Mucosa of rectum (tissue), 2 donors: Measurements from ENCODE around the gene NCOA7.

Experiments
- H3K27ac ChIP-seq, 2 donors: one replicate each; pipeline ENCODE4 v1.7.0; 2013; ENCODE audit warnings: inconsistent platforms in 2 of 2, low read depth in 2 of 2, low read length in 2 of 2
- H3K27me3 ChIP-seq, 2 donors: one replicate each; pipeline ENCODE4 v1.7.0; 2013; ENCODE audit warnings: low read length in 2 of 2; ENCODE audit not compliant: control insufficient read depth in 2 of 2, insufficient read depth in 2 of 2
- H3K36me3 ChIP-seq, 2 donors: one replicate each; pipeline ENCODE4 v1.7.0; 2013; ENCODE audit warnings: low read length in 2 of 2; ENCODE audit not compliant: control insufficient read depth in 2 of 2, insufficient read depth in 2 of 2
- H3K4me1 ChIP-seq, 2 donors: one replicate each; pipeline ENCODE4 v1.7.0; 2013; ENCODE audit warnings: low read length in 2 of 2, mild to moderate bottlenecking in 1 of 2; ENCODE audit not compliant: control insufficient read depth in 2 of 2, insufficient read depth in 2 of 2
- H3K4me3 ChIP-seq, 2 donors: one replicate each; pipeline ENCODE4 v1.7.0; 2013; ENCODE audit warnings: low read length in 2 of 2
- H3K9ac ChIP-seq, 2 donors: one replicate each; pipeline ENCODE4 v1.7.0; 2013; ENCODE audit warnings: low read length in 2 of 2, low read depth in 1 of 2, mild to moderate bottlenecking in 1 of 2
- H3K9me3 ChIP-seq, 2 donors: one replicate each; pipeline ENCODE4 v1.7.0; 2013; ENCODE audit warnings: low read length in 2 of 2; ENCODE audit not compliant: control insufficient read depth in 2 of 2
- donor health status: healthy.
- donor health status: Normal muscosa, but diverticular disease.

The NCOA7 gene

DNA sequence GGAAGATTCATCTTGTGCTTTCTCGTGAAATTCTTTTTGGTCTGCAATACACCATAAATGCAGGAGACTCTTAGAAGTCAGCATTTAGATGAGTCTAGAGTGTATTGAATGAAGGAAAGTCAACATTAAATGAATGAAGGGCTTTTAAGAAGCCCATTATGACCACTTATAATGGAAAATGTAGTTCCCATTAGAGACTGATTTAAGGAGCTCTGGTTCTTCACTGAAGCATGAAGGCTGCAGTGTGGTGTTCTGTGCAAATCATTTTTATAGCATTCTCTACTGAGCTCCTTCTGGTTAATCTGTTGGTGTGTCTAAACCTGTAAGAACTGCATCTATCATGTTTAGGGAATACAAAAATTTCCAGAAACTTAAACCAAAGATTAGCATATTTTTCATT lies 19.7 kb downstream of the NCOA7 start:
- no peaks in the 10 kb centered on the region for H3K36me3 ChIP-seq
- no peaks in the 10 kb centered on the region for H3K9me3 ChIP-seq
- no peaks in the 10 kb centered on the region for H3K27me3 ChIP-seq
- no peak overlapping the region for H3K4me3 ChIP-seq
- H3K4me1 ChIP-seq = peaks cover 0 to 12% of the 10 kb centered on the region in 2 donors
- H3K9ac ChIP-seq = no peak overlapping the region
- H3K27ac ChIP-seq = no peak overlapping the region

DNA sequence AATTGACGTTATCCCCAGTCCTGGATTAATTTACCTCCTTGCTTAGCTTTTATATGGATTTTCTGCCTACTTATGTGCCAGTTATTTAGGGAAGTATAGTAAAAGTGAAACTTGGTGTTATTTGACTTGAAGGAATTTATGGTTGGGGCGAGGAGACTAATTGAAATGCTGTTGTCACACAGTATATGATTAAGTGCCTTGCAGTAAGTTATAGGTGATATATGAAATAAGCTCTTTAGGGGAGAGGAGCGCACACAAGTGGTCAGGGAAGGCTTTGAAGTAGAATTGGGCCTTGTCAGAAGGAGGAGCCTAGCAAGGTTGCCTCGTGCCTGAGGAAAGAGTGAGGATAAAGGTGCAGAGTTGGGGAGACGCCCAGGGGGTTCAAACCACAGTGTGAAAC lies 20.5 kb downstream of the NCOA7 start:
- Histone ChIP-seq H3K27me3 (no peaks in the 10 kb centered on the region), H3K4me3 (no peak overlapping the region), H3K27ac (no peak overlapping the region), H3K4me1 (peaks cover 0 to 11% of the 10 kb centered on the region in 2 donors), H3K9ac (no peak overlapping the region), H3K36me3 (no peaks in the 10 kb centered on the region), H3K9me3 (no peaks in the 10 kb centered on the region)

DNA sequence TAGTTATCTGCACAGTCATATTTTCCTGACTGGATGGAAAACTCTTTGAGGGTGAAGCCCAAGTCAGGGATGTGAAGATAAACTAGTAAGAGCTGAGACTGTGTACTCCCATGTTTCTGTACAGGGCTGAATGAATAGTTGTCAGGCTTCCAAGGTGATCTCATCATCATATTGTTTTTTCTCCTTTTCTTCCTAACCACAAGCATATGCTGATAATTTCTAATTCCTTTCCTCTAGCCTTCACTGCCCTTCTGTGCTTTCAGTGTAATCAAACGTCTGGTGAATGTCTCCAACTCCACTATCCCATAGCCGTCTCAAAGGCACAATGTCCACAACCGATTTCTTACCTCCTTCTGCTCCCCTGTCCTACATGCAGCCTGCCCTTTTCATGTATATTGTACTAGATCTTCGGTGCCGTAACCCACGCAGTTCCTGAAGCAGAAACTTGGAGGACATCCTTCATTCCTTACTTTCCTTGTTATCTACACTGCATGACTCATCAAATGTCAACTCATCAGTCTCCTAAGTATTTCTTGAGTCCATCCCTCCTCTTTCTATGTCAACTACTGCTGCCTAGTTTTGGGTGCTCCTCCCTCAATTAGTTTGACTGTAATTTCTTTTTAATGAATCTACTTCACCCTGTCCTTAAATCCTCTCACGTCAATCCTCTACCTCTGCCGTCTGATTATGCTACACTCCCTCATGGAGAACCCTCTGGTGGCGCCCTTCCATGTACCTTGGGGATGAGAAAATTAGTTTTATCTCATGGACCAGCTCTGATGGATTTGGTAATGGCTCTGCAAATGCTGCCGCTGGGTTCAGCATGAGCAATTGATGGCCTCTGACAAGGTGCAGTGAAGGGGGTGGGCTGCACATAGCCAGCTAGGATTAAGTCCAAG lies 21.9 kb downstream of the NCOA7 start:
- no peaks in the 10 kb centered on the region for H3K27me3 ChIP-seq
- no peaks in the 10 kb centered on the region for H3K9me3 ChIP-seq
- H3K36me3 ChIP-seq = no peaks in the 10 kb centered on the region
- H3K27ac ChIP-seq = peak overlapping the region in 1 of 2 donors; percentile 5
- H3K4me1 ChIP-seq = peaks cover 0 to 11% of the 10 kb centered on the region in 2 donors
- no peak overlapping the region for H3K9ac ChIP-seq
- no peak overlapping the region for H3K4me3 ChIP-seq

DNA sequence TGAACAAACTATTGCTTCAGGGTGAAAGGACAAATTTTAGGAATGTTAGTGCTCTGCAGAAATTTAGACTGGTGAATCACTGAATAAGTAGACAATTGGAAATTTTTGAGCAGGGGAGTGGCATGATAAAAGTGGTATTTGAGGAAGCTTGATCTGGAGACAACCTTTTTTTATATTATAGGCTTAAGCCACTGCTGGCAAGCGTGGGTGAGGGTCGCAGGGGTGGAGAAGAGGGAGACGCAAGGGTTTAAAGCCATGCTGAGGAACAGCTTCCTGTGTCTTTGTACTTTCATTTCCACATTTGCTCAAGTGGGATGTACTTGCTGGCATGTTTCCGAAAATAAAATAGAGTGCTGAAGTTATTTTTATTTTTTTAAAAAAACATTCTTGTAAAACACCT lies 23.7 kb downstream of the NCOA7 start:
- H3K27ac ChIP-seq = no peak overlapping the region
- peaks cover 5% of the 10 kb centered on the region in 2 donors for H3K4me1 ChIP-seq
- H3K36me3 ChIP-seq = no peaks in the 10 kb centered on the region

DNA sequence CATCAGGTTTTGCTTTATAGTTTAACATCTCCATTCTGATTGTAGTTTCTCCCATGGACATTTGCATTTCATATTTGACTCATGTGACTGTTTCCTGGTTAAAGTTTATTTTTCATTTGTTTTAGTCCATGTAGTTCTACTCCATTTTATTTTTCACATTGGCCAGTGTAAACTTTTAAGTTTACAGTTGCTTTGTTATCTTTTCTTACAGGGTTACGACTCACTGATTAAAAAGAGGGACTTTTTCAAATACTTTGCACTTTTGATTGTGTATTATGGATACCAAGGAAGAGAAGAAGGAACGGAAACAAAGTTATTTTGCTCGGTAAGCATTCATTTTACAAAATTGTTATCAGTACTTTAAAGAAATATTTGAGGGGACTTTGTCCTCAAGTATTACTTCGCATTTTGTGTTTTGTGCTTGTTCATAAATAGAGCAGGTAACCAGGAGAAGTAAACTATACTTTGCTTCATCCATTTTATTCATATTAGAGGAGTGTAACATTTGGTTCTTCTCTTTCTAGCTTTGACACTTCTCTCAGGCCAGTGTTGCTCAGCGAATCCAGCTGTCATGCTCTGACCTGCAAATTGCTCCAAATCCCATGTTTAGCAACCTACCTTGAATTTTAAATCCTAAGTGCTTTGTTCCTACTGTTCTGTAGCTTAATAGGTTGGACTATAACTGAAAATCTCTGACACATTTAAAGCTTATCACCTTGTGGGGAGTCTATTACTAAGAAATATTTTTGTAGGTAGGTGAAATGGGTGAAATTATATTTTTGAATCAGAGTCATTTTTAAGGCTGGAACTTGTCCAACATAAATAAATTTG lies 24.5 kb downstream of the NCOA7 start:
- peak overlapping the region in 1 of 2 donors; percentile 7 for H3K4me3 ChIP-seq
- peaks cover 5 to 7% of the 10 kb centered on the region in 2 donors for H3K4me1 ChIP-seq
- no peak overlapping the region for H3K9ac ChIP-seq

More for the DNA sequence above, 23.7 kb downstream of the NCOA7 start:
- H3K27me3 ChIP-seq = no peaks in the 10 kb centered on the region
- H3K9ac ChIP-seq = no peak overlapping the region
- H3K9me3 ChIP-seq = no peaks in the 10 kb centered on the region
- no peak overlapping the region for H3K4me3 ChIP-seq

DNA sequence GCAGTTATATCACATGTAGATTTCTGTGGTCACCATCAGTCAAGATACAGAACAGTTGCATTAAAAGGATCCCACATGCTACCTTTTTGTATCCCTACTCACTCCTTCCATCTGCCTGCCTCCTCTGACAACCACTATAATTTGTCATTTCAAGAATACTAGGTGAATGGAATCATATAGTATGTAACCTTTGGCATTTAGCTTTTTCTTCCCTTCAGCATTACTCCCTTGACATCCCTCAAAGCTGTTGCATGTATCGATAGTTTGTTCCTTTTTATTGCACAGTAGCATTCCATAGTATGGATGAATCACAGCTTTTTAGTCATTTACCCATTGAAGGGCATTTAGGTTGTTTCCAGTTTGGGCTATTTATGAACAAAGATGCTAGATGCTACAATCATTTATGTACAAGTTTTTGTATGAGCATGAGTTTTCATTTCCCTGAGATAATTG lies 26.1 kb downstream of the NCOA7 start:
- H3K27me3 ChIP-seq = no peaks in the 10 kb centered on the region
- H3K36me3 ChIP-seq = no peaks in the 10 kb centered on the region
- H3K4me3 ChIP-seq = no peak overlapping the region
- H3K9ac ChIP-seq = no peak overlapping the region
- peaks cover 10 to 12% of the 10 kb centered on the region in 2 donors for H3K4me1 ChIP-seq
- no peaks in the 10 kb centered on the region for H3K9me3 ChIP-seq
- H3K27ac ChIP-seq = no peak overlapping the region

More for the DNA sequence above, 24.5 kb downstream of the NCOA7 start:
- Histone ChIP-seq H3K9me3 (no peaks in the 10 kb centered on the region), H3K27ac (peak overlapping the region in 1 of 2 donors; percentile 5), H3K36me3 (no peaks in the 10 kb centered on the region), H3K27me3 (no peaks in the 10 kb centered on the region)

- H3K9me3 ChIP-seq = no peaks in the 10 kb centered on the region
- H3K27ac ChIP-seq = peak overlapping the region in 1 of 2 donors; percentile 18
- no peaks in the 10 kb centered on the region for H3K36me3 ChIP-seq
- no peaks in the 10 kb centered on the region for H3K27me3 ChIP-seq
- no peak overlapping the region for H3K9ac ChIP-seq
- H3K4me3 ChIP-seq = peak overlapping the region in 1 of 2 donors; percentile 4
- peaks cover 10 to 15% of the 10 kb centered on the region in 2 donors for H3K4me1 ChIP-seq
Observed at GRCh38 chr6:125818225-125818657, 27.5 kb downstream of the NCOA7 start.

GRCh38 chr6:125818772-125819260 lies 28.1 kb downstream of the NCOA7 start:
- Histone ChIP-seq H3K27ac (peak overlapping the region in 1 of 2 donors; percentile 18), H3K36me3 (no peaks in the 10 kb centered on the region), H3K4me1 (peaks cover 10 to 15% of the 10 kb centered on the region in 2 donors), H3K4me3 (peak overlapping the region in 1 of 2 donors; percentile 4), H3K9me3 (no peaks in the 10 kb centered on the region), H3K27me3 (no peaks in the 10 kb centered on the region), H3K9ac (no peak overlapping the region)

- H3K4me1 ChIP-seq = peaks cover 10 to 15% of the 10 kb centered on the region in 2 donors
- H3K9me3 ChIP-seq = no peaks in the 10 kb centered on the region
- H3K36me3 ChIP-seq = no peaks in the 10 kb centered on the region
- H3K27ac ChIP-seq = no peak overlapping the region
- no peaks in the 10 kb centered on the region for H3K27me3 ChIP-seq
- H3K9ac ChIP-seq = no peak overlapping the region
- H3K4me3 ChIP-seq = no peak overlapping the region
Observed at GRCh38 chr6:125819535-125820326, 29.0 kb downstream of the NCOA7 start.
